Esophagus muscularis mucosa (tissue), 3 donors: ENCODE data around the gene KLHL3.

Source experiments
- CTCF ChIP-seq, 3 experiments: fragments of 200-600 bp in 2 of 3; fragments of 450-650 bp in 1 of 3; sonication (generic) in 2 of 3; IDR thresholded peaks; one replicate each; pipeline ENCODE4 v1.5.1; 2017 to 2019; ENCODE audit warnings: antibody characterized with exemption in 3 of 3, mild to moderate bottlenecking in 2 of 3, moderate library complexity in 1 of 3
- POLR2A ChIP-seq: fragments of 450-650 bp; IDR thresholded peaks from one replicate; pipeline ENCODE4 v1.6.1; 2017; ENCODE audit warnings: antibody characterized with exemption, moderate library complexity, mild to moderate bottlenecking, low read depth
- POLR2AphosphoS5 ChIP-seq, 2 donors: sonication (generic); formaldehyde crosslinking; IDR thresholded peaks; one replicate each; pipeline ENCODE4 v1.6.1; 2017; ENCODE audit warnings: antibody characterized with exemption in 2 of 2

- TF ChIP-seq CTCF (IDR thresholded peaks at IDR 0.05) (no peak), POLR2A (no peak), POLR2AphosphoS5 (IDR thresholded peaks at IDR 0.05) (no peak)
Observed at GRCh38 chr5:137631453-137631852, 104.4 kb downstream of the KLHL3 start.
